Peyer's patch (tissue), 4 donors: ENCODE measurements around the gene LRRC72.

Source experiments
- POLR2A ChIP-seq, 2 donors: fragments of 450-650 bp; IDR thresholded peaks; one replicate each; pipeline ENCODE4 v1.5.1; 2017; ENCODE audit warnings: antibody characterized with exemption in 2 of 2, mild to moderate bottlenecking in 2 of 2, moderate library complexity in 2 of 2
- TF ChIP-seq, protein P1 (sequence below), 6 experiments: fragments of 450-650 bp in 4 of 6; fragments of 200-600 bp in 2 of 6; sonication (generic) in 1 of 6; IDR thresholded peaks; one replicate each; pipeline ENCODE4 v1.5.1; 2017 to 2019; ENCODE audit warnings: antibody characterized with exemption in 6 of 6, mild to moderate bottlenecking in 3 of 6, moderate library complexity in 1 of 6

DNA sequence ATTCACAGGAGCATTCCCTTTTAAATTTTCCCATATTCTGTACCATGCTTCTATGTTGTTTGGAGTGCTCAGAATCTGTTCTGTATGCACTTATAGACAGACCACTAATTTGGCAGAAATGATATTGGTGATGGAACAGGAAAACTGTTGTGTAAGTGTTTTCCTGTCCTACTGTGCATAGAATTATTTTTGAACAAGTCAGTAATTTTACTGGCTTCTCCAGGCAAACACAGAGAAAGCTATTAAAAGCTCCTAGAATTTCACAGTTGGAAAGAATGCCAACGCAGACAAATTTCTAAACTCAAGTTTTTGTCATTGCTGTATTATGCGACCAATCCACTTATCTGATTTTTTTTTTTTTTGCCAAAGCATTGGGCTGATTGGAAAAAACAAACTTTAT, 63.3 kb downstream of the LRRC72 start:
- TF ChIP-seq, protein P1, sequence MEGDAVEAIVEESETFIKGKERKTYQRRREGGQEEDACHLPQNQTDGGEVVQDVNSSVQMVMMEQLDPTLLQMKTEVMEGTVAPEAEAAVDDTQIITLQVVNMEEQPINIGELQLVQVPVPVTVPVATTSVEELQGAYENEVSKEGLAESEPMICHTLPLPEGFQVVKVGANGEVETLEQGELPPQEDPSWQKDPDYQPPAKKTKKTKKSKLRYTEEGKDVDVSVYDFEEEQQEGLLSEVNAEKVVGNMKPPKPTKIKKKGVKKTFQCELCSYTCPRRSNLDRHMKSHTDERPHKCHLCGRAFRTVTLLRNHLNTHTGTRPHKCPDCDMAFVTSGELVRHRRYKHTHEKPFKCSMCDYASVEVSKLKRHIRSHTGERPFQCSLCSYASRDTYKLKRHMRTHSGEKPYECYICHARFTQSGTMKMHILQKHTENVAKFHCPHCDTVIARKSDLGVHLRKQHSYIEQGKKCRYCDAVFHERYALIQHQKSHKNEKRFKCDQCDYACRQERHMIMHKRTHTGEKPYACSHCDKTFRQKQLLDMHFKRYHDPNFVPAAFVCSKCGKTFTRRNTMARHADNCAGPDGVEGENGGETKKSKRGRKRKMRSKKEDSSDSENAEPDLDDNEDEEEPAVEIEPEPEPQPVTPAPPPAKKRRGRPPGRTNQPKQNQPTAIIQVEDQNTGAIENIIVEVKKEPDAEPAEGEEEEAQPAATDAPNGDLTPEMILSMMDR (IDR thresholded peaks at IDR 0.05): no peak
- TF ChIP-seq POLR2A (IDR thresholded peaks at IDR 0.05): no peak
